ENCODE measurements around the gene COL4A6. TPM values are rescaled to one million over a fixed set of nuclear protein-coding genes. Genes with fewer than 3 reads are reported as not detected.

Gene COL4A6
- total RNA-seq, 3 donors from 2014 or later (not counting 1 experiment from before 2014, with no cell fraction given): not detected

- Mint-ChIP-seq H3K4me1 (no peaks in the 10 kb centered on the region), H3K4me3 (no peak overlapping the region), H3K36me3 (no peaks in the 10 kb centered on the region), H3K27ac (no peak overlapping the region), H3K9me3 (no peaks in the 10 kb centered on the region), H3K27me3 (ENCODE audit: low read depth in 2 of 2) (peaks cover 0 to 2% of the 10 kb centered on the region in 2 donors)
- WGBS (ENCODE audit: insufficient coverage): 0% methylated on average over 1 of the region's 3 CpGs
- no peak for TF ChIP-seq CTCF (IDR thresholded peaks at IDR 0.05)
- H3K36me3 ChIP-seq (ENCODE audit: control insufficient read depth, insufficient read depth, low read length): no peaks in the 10 kb centered on the region
- no peak for DNase-seq
- intact Hi-C loops (cut with micrococcal nuclease): no loop called here
- no peaks in the 10 kb centered on the region for H3K9me3 ChIP-seq (ENCODE audit: control insufficient read depth, insufficient read depth, low read length)
- H3K27me3 ChIP-seq (ENCODE audit: control insufficient read depth, insufficient read depth, low read length): no peaks in the 10 kb centered on the region
- no peak overlapping the region for H3K4me3 ChIP-seq (ENCODE audit: low read length)
- no peak for ATAC-seq
- no peaks in the 10 kb centered on the region for H3K4me1 ChIP-seq (ENCODE audit: control insufficient read depth, insufficient read depth, low read length)
- no peak overlapping the region for H3K27ac ChIP-seq (ENCODE audit: low read length)
These were observed 264.3 kb downstream of the COL4A6 start for GRCh38 chrX:108173874-108174273.

- Histone ChIP-seq H3K4me3 (ENCODE audit: low read length) (no peak overlapping the region), H3K27me3 (ENCODE audit: control insufficient read depth, insufficient read depth, low read length) (no peaks in the 10 kb centered on the region), H3K27ac (ENCODE audit: low read length) (no peak overlapping the region), H3K36me3 (ENCODE audit: control insufficient read depth, insufficient read depth, low read length) (no peaks in the 10 kb centered on the region), H3K9me3 (ENCODE audit: control insufficient read depth, insufficient read depth, low read length) (no peaks in the 10 kb centered on the region), H3K4me1 (ENCODE audit: control insufficient read depth, insufficient read depth, low read length) (no peaks in the 10 kb centered on the region)
- intact Hi-C loops (cut with micrococcal nuclease): no loop called here
- Mint-ChIP-seq H3K27me3 (ENCODE audit: low read depth in 2 of 2) (peaks cover 0 to 2% of the 10 kb centered on the region in 2 donors), H3K36me3 (no peaks in the 10 kb centered on the region), H3K4me3 (no peak overlapping the region), H3K9me3 (no peaks in the 10 kb centered on the region), H3K4me1 (no peaks in the 10 kb centered on the region), H3K27ac (no peak overlapping the region)
- ATAC-seq (no peak), DNase-seq (no peak)
- 96% methylated on average over 4 of the region's 4 CpGs for WGBS (ENCODE audit: insufficient coverage)
- TF ChIP-seq CTCF (IDR thresholded peaks at IDR 0.05): no peak
These were observed 266.6 kb downstream of the COL4A6 start for GRCh38 chrX:108171671-108172070.

GRCh38 chrX:108169768-108170167, 268.5 kb downstream of the COL4A6 start:
- Histone ChIP-seq H3K27ac (ENCODE audit: low read length) (no peak overlapping the region), H3K4me3 (ENCODE audit: low read length) (no peak overlapping the region), H3K9me3 (ENCODE audit: control insufficient read depth, insufficient read depth, low read length) (no peaks in the 10 kb centered on the region), H3K27me3 (ENCODE audit: control insufficient read depth, insufficient read depth, low read length) (no peaks in the 10 kb centered on the region), H3K4me1 (ENCODE audit: control insufficient read depth, insufficient read depth, low read length) (no peaks in the 10 kb centered on the region), H3K36me3 (ENCODE audit: control insufficient read depth, insufficient read depth, low read length) (no peaks in the 10 kb centered on the region)
- Mint-ChIP-seq H3K27me3 (ENCODE audit: low read depth in 2 of 2) (peaks cover 0 to 2% of the 10 kb centered on the region in 2 donors), H3K4me1 (no peaks in the 10 kb centered on the region), H3K9me3 (no peaks in the 10 kb centered on the region), H3K27ac (no peak overlapping the region), H3K36me3 (no peaks in the 10 kb centered on the region), H3K4me3 (no peak overlapping the region)
- WGBS (ENCODE audit: insufficient coverage): 88% methylated on average over 3 of the region's 3 CpGs
- TF ChIP-seq CTCF (IDR thresholded peaks at IDR 0.05): no peak
- DNase-seq: no peak
- ATAC-seq: no peak
- intact Hi-C loops (cut with micrococcal nuclease): no loop called here

- intact Hi-C loops (cut with micrococcal nuclease): no loop called here
- Mint-ChIP-seq H3K4me3 (no peak overlapping the region), H3K27me3 (ENCODE audit: low read depth in 2 of 2) (peaks cover 0 to 2% of the 10 kb centered on the region in 2 donors), H3K27ac (no peak overlapping the region), H3K36me3 (no peaks in the 10 kb centered on the region), H3K4me1 (no peaks in the 10 kb centered on the region), H3K9me3 (no peaks in the 10 kb centered on the region)
- ATAC-seq: no peak
- WGBS (ENCODE audit: insufficient coverage): 87% methylated on average over 7 of the region's 9 CpGs
- TF ChIP-seq CTCF (IDR thresholded peaks at IDR 0.05): no peak
- H3K36me3 ChIP-seq (ENCODE audit: control insufficient read depth, insufficient read depth, low read length): no peaks in the 10 kb centered on the region
- no peaks in the 10 kb centered on the region for H3K9me3 ChIP-seq (ENCODE audit: control insufficient read depth, insufficient read depth, low read length)
- no peaks in the 10 kb centered on the region for H3K27me3 ChIP-seq (ENCODE audit: control insufficient read depth, insufficient read depth, low read length)
- H3K27ac ChIP-seq (ENCODE audit: low read length): no peak overlapping the region
- no peak for DNase-seq
- H3K4me1 ChIP-seq (ENCODE audit: control insufficient read depth, insufficient read depth, low read length): no peaks in the 10 kb centered on the region
- no peak overlapping the region for H3K4me3 ChIP-seq (ENCODE audit: low read length)
These were observed 269.1 kb downstream of the COL4A6 start for GRCh38 chrX:108168961-108169740.

Data from natural killer cell (primary cell).